Esophagus (tissue), 2 donors: ENCODE data around the gene PIK3R6. TPM values are rescaled to one million over a fixed set of nuclear protein-coding genes. Genes with fewer than 3 reads are reported as not detected.

Experiments
- H3K27ac ChIP-seq, 2 donors: one replicate each; pipeline ENCODE4 v1.5.1; 2013; ENCODE audit warnings: low read depth in 2 of 2, mild to moderate bottlenecking in 2 of 2, inconsistent platforms in 1 of 2, low read length in 1 of 2, moderate library complexity in 1 of 2
- H3K27me3 ChIP-seq, 2 donors: one replicate each; pipeline ENCODE4 v1.6.1; 2013; ENCODE audit warnings: low read length in 2 of 2, control low read depth in 1 of 2, mild to moderate bottlenecking in 1 of 2; ENCODE audit not compliant: insufficient read depth in 2 of 2, control insufficient read depth in 1 of 2
- H3K36me3 ChIP-seq, 2 donors: one replicate each; pipeline ENCODE4 v1.6.1; 2013; ENCODE audit warnings: low read length in 1 of 2; ENCODE audit not compliant: control insufficient read depth in 2 of 2, insufficient read depth in 2 of 2
- H3K4me1 ChIP-seq, 2 donors: one replicate each; pipeline ENCODE4 v1.6.1; 2013; ENCODE audit warnings: low read length in 1 of 2; ENCODE audit not compliant: control insufficient read depth in 2 of 2, insufficient read depth in 2 of 2
- H3K4me3 ChIP-seq, 2 donors: one replicate each; pipeline ENCODE4 v1.5.1; 2013; ENCODE audit warnings: low read length in 2 of 2, mild to moderate bottlenecking in 2 of 2, low read depth in 1 of 2, moderate library complexity in 1 of 2
- H3K9me3 ChIP-seq, 2 donors: one replicate each; pipeline ENCODE4 v1.6.1; 2013; ENCODE audit warnings: mild to moderate bottlenecking in 2 of 2, low read depth in 1 of 2, low read length in 1 of 2, moderate library complexity in 1 of 2; ENCODE audit not compliant: control insufficient read depth in 2 of 2, insufficient read depth in 1 of 2
- WGBS, 2 donors: extraction: QIAGEN DNeasy Blood & Tissue Kit; methylation state at CpG; one replicate each; pipeline ENCODE4 v1.1.7; 2013; 5-methylcytosine and 5-hydroxymethylcytosine counted together
- polyA plus RNA-seq, 2 donors: library from polyadenylated mRNA; stranded (reverse); fragments of 200-250 nt; gene quantifications; one replicate each; pipeline ENCODE4 v1.2.3, GENCODE V29; 2013
- donor health status: healthy with polysubstance abuse.
- donor health status: Bipolar disorder and iron deficiency.

Gene PIK3R6
- polyA plus RNA-seq, 2 donors: 0.39 to 0.59 TPM

DNA sequence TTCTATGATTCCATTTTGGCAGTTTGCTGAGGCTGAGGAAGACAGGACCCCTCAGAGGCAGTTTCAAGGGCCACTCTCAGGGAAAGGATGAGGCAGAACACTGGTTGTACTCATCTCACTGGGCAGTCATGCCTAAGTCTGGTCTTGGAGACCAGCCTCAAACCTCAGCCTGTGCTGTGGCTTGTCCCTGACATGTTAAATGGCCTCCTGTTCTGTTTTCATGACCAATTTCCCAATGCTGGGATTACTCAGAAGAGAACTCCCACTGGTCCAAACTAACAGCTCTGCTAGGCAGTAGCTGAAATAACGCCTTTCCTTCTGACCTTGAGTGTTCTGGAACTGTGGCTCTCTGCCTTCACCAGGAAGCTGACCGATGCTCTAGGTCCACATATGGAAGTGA, 100.7 kb downstream of the PIK3R6 start:
- no peaks in the 10 kb centered on the region for H3K9me3 ChIP-seq
- H3K4me3 ChIP-seq: no peak overlapping the region
- no peak overlapping the region for H3K27ac ChIP-seq
- H3K27me3 ChIP-seq: peaks cover 0 to 2% of the 10 kb centered on the region in 2 donors
- 81 to 90% methylated on average over 2 of the region's 2 CpGs for WGBS, 2 donors
- H3K4me1 ChIP-seq: no peaks in the 10 kb centered on the region
- H3K36me3 ChIP-seq: no peaks in the 10 kb centered on the region

DNA sequence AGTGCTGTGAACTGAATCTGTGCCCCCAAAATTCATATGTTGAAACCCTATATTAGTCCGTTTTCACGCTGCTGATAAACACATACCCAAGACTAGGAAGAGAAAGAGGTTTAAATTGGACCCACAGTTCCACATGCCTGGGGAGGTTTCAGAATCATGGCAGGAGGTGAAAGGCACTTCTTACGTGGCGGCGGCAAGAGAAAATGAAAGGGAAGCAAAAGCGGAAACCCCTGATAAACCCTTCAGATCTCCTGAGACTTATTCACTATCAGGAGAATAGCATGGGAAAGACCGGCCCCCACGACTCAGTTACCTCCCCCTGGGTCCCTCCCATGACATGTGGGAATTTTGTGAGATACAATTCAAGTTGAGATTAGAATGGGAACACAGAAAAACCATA, 105.5 kb downstream of the PIK3R6 start:
- no peak overlapping the region for H3K27ac ChIP-seq
- 87 to 90% methylated on average over 8 of the region's 8 CpGs for WGBS, 2 donors
- no peaks in the 10 kb centered on the region for H3K36me3 ChIP-seq
- H3K4me1 ChIP-seq: no peaks in the 10 kb centered on the region
- peaks cover 0 to 2% of the 10 kb centered on the region in 2 donors for H3K27me3 ChIP-seq
- no peak overlapping the region for H3K4me3 ChIP-seq
- H3K9me3 ChIP-seq: no peaks in the 10 kb centered on the region

GRCh38 chr17:8758137-8758596, 109.3 kb downstream of the PIK3R6 start, which contains the start of gene SPDYE4:
SPDYE4 (minus strand) TSS chr17:8758546; CDS start chr17:8758382, 164 bp downstream.
- WGBS, 2 donors: 90 to 91% methylated on average over 15 of the region's 15 CpGs
- Histone ChIP-seq H3K27ac (no peak within 1 kb of the TSS), H3K4me3 (no peak within 1 kb of the TSS), H3K9me3 (no peaks in the 10 kb centered on the region), H3K36me3 (no peaks in the 10 kb centered on the region), H3K4me1 (no peaks in the 10 kb centered on the region), H3K27me3 (peaks cover 0 to 2% of the 10 kb centered on the region in 2 donors)

DNA sequence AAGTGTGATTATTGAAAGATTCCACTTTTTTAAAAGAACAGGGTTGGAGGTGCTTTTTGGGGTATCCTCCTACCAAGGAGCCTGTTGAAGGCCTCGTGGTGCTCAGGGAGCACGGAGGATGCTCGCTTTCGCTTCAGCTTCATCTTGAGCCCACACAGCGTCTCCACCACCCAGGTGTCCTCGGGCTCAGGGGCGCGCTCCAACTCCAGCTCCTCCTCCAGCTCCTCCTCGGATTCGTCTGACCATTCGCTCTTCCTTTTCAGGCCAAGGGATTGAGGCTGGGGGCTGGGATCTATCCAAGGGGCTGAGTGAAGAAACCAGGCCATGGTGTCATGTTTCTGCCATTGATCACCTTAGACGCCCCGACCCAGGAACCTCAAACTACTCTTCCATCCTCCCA, 110.3 kb downstream of the PIK3R6 start:
- H3K4me3 ChIP-seq: no peak overlapping the region
- no peak overlapping the region for H3K27ac ChIP-seq
- no peaks in the 10 kb centered on the region for H3K36me3 ChIP-seq
- H3K27me3 ChIP-seq: peaks cover 0 to 2% of the 10 kb centered on the region in 2 donors
- 83% methylated on average over 13 of the region's 13 CpGs for WGBS, 2 donors
- no peaks in the 10 kb centered on the region for H3K4me1 ChIP-seq
- H3K9me3 ChIP-seq: no peaks in the 10 kb centered on the region

DNA sequence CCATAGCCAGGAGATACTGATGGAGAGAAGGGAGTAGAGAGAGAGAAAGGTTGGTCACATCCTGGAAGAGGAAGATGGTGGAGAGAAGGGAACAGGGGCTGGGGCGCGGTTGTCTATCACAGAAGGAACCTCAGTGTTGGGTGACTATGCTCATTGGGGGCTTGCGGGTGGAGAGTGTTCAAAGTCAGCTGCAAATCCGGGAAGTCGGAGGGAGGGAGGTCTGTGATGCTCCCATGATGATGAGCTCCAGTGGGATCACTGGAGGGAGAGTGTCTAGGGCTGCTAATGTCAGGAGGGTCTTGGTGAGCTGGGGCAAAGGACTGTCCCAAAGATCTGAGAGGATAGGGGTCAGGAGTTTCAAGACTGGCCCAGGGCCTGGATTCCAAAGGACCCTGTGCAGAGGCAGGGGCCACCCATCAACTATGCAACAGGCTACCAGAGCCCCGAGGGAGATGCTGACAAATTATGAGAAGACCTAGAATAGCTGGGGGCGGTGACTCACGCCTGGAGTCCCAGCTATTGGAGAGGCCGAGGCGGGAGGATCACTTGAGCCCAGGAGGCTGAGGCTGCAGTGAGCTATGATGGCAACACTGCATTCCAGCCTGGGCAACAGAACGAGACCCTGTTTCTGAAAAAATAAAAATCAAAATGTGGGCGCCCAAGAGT, 111.8 kb downstream of the PIK3R6 start:
- H3K27ac ChIP-seq: no peak overlapping the region
- 90 to 91% methylated on average over 12 of the region's 12 CpGs for WGBS, 2 donors
- no peaks in the 10 kb centered on the region for H3K4me1 ChIP-seq
- no peaks in the 10 kb centered on the region for H3K9me3 ChIP-seq
- H3K4me3 ChIP-seq: no peak overlapping the region
- H3K27me3 ChIP-seq: no peaks in the 10 kb centered on the region
- no peaks in the 10 kb centered on the region for H3K36me3 ChIP-seq

- H3K9me3 ChIP-seq: no peaks in the 10 kb centered on the region
- 78 to 81% methylated on average over 8 of the region's 8 CpGs for WGBS, 2 donors
Measured at GRCh38 chr17:8754890-8755289, 112.6 kb downstream of the PIK3R6 start.

DNA sequence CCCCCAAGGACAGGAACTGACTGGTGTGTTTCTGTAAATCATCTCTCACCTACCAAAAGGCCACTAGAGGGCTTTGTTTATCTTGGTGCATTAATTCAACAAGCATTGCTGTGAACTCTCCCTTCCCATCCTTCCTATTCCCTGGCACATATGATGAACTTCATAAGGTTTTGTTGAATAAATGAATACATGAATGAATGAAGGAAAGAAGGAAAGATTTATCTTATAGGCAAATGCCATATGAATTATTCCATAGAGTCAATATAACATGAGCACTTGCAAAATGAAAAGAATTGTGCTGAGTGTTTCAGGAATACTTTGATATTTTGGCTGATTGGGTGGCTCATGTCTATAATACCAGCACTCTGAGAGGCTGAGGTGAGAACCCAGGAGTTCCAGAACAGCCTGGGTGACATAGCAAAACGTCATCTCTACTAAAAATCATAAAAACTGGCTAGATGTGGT, 113.5 kb downstream of the PIK3R6 start:
- 30 to 38% methylated on average over 1 of the region's 1 CpG for WGBS, 2 donors
- H3K4me1 ChIP-seq: no peaks in the 10 kb centered on the region
- H3K27me3 ChIP-seq: no peaks in the 10 kb centered on the region
- H3K27ac ChIP-seq: no peak overlapping the region
- no peaks in the 10 kb centered on the region for H3K9me3 ChIP-seq
- no peaks in the 10 kb centered on the region for H3K36me3 ChIP-seq
- H3K4me3 ChIP-seq: no peak overlapping the region

More at GRCh38 chr17:8754890-8755289, 112.6 kb downstream of the PIK3R6 start:
- Histone ChIP-seq H3K36me3 (no peaks in the 10 kb centered on the region), H3K4me1 (no peaks in the 10 kb centered on the region), H3K4me3 (no peak overlapping the region), H3K27ac (no peak overlapping the region), H3K27me3 (no peaks in the 10 kb centered on the region)

GRCh38 chr17:8753136-8753975, 114.1 kb downstream of the PIK3R6 start:
- H3K4me1 ChIP-seq: no peaks in the 10 kb centered on the region
- no peaks in the 10 kb centered on the region for H3K27me3 ChIP-seq
- WGBS, 2 donors: 76 to 81% methylated on average over 12 of the region's 12 CpGs
- H3K36me3 ChIP-seq: no peaks in the 10 kb centered on the region
- H3K27ac ChIP-seq: no peak overlapping the region
- no peak overlapping the region for H3K4me3 ChIP-seq
- H3K9me3 ChIP-seq: no peaks in the 10 kb centered on the region
